GM19328 (cell line): ENCODE results near the gene CFAP65.

Experiments
- ATAC-seq: cut with Tn5 transposase; IDR thresholded peaks from one replicate; pipeline ENCODE4 v1.9.1; 2021; ENCODE audit warnings: mild to moderate bottlenecking, moderate library complexity; ENCODE audit not compliant: unreplicated experiment

Gene CFAP65

DNA sequence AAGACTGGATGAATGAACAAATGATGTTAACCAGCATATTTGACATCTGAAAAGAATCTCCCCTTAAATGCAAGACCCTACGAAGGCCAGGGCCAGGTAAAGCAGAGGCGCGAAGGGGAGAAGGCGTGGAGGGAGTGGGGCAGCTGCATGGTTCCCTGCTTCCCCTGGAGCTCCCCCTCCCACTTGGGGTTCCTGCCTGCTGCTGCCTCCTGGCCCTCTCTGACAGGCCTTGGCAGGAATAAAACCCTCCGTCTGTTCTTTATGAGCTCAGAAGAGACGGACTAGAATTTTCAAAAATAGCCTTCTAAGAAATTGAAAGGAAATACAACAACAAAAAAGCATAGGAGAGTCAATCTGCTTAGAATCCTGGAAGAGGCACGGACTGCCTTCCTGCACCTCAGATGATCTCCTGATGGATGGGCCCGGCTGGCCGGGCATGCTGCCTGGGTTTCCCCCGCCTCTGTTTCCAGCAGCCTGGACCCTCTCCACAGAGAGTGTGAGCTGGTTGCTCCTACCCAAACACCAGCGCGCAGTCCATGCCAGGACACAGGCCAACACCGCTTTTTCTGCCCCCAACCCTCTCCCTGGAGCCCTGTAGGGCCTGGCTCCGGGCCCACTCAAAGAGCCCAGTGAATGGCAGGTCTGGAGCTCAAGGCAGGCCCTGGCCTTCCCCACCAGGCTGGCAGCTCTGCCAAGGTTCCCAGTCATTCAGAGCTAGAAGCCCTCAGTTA is 23.9 kb downstream of the CFAP65 start:
- ATAC-seq: no peak

GRCh38 chr2:219016721-219017120 is 24.6 kb downstream of the CFAP65 start:
- ATAC-seq: no peak

DNA sequence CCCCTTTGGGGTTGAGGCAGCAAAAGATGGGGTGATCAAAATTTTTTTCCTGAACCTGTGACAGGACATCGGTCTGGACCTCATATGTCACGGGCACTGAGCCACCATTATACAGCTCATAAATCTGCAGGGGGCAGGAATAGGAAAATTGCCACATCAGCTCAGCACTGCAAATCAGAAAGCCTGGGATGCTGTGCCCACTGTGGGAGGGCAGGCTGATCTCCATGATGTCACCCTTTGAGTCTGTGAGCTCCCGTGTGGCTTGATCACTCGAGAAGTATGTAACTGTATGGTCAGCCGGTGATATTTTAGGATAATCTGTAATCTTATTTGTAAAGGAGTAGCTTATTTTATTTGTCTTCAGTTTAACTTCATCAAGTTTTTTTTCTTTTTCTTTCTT is 30.4 kb downstream of the CFAP65 start:
- ATAC-seq: no peak

DNA sequence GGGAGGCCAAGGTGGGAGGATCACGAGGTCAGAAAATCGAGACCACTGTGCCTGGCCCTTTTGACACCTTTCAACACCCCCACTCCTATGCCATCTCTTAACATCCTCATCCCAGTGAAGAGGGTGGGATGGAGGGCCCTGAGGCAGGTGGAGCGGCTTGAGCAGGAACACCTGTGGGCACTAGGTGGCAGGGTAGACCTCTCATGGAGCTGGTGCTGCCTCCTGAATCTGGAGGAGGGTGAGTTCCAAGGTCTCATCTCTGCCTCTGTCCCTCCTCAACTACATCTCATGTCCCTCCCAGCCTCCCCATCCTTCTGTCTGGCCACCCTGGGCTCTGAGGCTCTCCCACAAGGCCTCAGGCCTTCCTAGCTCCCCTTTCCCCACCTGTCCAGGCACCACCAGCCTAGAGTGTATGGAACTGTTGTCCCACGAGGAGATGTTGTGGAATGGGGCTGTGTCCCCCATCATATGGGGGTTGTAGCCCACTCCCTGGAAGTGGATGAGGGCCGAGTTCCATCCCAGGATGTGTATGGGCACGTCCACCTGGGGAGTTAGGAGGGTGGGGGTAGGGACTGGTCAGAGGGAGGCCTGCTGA is 31.1 kb downstream of the CFAP65 start:
- ATAC-seq: no peak

DNA sequence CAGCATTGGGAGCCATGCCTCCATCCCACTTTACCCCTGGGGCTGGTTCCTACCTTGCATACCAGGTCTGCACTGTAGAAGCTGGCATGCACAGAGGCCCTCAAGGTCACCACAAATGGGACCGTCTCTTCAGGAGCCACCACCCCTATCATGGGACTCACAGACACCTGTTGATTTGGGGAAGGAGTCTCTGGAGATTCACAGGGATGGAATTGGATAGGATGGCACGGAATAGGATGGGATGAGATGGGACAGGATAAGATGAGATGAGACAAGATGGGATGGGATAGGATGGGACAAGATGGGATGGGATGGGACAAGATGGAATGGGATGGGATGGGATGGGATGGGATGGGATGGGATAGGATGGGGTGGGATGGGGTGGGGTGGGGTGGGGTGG is 32.0 kb downstream of the CFAP65 start:
- ATAC-seq: no peak

DNA sequence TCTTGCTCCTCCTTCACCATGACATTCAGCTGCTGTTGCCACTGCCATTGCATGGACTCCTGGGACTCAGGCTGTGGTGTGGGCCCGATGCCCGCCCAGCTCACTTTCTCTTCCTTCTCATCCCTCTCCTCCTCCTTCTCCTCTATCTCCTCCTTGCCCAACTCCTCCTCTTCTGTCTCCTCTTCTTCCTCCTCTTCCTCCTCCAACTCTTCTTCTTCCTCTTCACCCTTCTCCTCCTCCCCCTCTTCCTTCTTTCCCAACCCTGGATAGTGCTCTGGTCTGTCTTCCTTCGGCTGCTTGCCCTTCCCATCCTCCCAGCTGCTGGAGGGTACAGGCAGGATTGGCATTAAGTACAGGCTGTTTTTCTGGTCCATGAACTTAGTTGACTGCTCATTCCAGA is 37.3 kb downstream of the CFAP65 start:
- ATAC-seq: no peak

GRCh38 chr2:219003267-219003634 is 38.1 kb downstream of the CFAP65 start:
- ATAC-seq: no peak

- no peak for ATAC-seq
Measured at GRCh38 chr2:219002395-219003266, 38.7 kb downstream of the CFAP65 start.

DNA sequence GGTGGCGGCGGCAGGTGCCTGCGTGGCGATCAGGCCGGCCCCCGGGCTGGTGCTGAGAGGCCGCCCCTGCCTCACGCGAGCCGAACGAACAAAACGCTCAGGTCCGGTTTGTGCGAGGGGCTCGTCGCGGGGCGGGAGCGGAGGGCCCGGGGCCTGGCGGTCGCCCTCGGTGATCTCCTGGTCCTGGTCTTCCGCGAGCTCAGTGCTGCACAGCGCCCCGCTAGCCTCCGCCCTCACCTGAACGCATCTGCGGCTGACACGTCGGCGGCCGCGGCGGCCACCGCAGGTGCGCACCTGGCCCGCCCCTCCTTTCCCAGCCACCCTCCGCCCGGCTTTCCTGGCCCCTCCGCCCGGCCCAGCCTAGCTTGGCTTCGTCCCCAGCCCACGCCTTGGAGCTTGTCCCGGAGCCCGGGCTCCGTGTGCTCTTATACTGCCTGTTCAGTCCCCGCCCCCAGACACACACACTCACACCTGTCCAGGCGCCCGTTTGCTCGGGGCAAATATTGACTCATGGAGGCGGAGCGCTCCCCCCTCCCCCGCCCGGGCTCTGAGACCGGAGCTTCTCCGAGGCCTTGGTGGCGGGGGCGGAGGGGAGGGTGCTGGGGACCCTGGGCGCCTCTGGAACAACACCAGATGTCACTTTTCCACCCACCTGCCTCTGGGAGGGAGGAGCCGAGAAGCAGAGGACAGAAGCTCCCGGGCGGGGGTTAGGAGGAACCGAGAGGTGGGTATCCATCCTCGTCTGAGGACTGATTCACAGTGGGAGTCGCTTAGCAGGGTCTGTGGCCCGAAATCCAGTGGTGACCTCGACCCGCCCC is 39.5 kb downstream of the CFAP65 start:
- no peak for ATAC-seq

- no peak for ATAC-seq
Measured at GRCh38 chr2:219001100-219001576, 40.2 kb downstream of the CFAP65 start.

DNA sequence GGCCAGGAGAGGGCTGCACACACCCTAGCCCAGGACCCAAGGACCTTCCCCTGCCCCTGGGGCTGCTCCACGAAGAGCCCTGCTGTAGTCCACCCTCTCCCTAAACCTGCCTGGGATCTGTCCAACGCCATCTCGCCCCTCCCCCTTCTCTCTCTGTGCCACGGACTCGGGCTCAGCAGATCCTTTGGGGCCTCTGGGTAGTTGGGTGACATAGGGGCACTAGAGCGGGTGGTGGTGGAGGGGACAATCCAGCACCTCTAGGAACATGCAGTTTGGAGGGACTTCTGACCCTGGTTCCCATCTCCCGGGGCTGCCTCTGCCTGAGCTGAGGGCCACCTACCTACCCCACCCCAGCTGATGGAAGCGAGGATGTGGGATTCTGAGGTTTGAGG is 40.8 kb downstream of the CFAP65 start:
- ATAC-seq: no peak

DNA sequence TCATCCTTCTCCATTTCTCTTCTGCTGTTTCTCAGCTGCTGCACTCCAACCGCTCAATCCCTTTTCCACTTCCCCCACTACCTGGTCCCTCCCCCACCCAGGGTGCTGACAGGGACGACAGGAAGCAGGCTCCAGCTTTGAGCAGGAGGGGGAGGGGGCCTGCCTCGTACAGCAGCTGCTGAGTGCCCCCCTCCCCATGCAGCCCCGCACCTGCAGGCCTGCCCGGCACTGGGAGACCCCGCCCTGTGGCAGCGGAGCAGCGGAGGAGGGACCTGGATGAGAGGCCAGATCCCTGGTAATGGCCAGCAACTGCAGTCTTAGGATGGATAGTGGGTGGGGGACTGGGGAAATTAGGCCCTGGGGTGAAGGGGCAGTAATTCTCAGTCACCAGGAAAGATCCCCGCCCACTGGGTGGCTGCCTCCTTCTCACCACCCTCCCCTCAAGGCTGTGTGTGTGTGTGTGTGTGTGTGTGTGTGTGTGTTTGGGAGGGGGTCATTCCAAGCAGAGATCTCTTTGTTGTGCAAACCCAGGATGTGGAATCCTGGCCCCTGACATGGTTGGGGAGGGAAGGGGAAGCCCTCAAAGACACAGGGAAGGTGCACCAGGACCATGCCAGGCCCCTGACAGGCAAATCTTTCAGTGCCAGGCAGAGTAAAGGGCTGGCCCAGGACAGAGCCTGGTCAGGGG is 41.3 kb downstream of the CFAP65 start:
- ATAC-seq: no peak

DNA sequence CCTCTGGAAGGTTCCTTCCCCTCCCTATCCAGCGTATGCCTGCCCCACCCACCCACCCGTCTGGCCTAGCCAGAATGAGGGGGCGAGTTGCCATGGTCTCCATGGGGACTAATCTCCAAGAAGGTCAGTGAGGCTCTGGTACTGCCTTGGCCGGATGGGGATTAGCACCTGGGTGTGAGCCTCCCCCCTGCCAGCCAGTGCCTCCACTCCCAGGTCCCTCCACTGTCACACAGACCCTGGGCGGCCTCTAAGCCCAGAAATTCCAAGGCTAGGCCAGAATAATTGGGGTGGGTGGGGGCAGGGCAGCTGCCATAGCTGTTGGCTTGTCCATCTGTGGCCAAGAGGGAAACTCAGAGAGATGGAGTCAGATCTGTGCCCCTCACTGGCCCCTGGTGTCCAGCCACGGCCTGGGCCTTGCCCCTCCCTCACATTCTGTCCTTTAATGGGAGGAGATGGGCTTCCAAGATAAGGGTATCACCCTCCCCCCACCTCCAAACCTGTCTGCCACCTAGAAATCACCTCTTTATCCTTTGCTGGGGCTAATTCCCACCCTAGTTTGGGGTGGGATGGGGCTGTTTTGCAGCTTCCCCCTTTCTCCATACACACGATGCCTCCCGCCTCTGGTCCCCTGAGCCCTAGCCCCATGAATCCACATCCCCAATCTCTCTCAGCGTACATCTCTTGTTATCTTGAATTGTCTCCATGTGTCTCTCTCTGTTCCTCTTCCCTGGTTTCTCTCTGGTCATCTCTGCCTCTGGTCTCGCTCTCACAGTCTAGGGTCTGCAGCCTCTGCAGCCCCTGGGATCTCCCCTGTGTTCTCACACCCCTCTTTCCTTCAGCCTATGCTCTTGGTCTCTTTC is 42.1 kb downstream of the CFAP65 start:
- ATAC-seq: no peak

GRCh38 chr2:218998414-218999002 is 42.8 kb downstream of the CFAP65 start:
- ATAC-seq: no peak

DNA sequence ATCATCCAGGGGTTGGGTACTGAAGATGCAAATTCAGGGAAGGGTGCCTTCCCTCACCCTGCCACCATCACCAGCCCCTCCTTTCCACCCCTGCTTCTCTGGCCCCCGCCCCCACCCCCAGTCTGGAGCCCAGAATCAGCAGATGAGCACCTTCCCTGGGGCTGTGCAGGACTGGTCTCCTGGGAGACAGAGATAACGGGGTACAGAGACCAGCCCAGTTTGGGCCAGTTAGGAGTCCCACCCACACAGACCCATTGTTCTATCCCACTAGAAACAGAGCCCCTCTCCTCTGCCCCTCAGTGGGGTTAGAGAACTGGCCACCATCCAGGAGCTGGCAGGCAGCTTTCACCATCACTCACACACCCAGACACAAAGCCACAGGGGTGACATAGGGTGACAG is 43.6 kb downstream of the CFAP65 start:
- ATAC-seq: no peak

DNA sequence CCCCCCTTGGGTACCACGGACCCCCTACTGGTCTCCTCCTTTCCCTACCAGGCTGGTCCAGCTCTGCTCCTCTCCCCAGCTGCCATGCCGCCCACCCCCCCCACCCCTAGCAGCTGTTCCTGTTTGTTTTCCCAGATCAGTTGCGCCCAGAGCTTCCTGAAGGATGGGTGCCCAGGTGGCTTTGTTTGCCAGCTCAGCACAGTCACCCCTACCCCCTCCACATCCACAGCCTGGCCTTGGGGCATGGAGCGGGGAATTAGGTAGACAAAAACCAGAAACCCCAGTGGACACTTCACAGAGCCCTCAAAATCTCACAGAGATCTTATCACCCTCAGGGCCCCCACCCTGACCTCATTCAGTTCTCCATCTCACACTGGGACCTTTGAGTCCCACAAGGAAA is 44.4 kb downstream of the CFAP65 start:
- ATAC-seq: no peak

GRCh38 chr2:218995972-218996711 is 45.2 kb downstream of the CFAP65 start:
- ATAC-seq: no peak

- ATAC-seq: no peak
Measured at GRCh38 chr2:218995561-218995960, 45.8 kb downstream of the CFAP65 start.
